ENCODE measurements around the gene KCNAB2. TPM values are rescaled to one million over a fixed set of nuclear protein-coding genes. Genes with fewer than 3 reads are reported as not detected.

The KCNAB2 gene
- total RNA-seq, 1 experiment from 2014 or later: 11.0 TPM

- Mint-ChIP-seq H3K4me3 (ENCODE audit: unreplicated experiment) (no peak overlapping the region), H3K36me3 (ENCODE audit: insufficient read depth, unreplicated experiment) (peaks cover 6% of the 10 kb centered on the region), H3K4me1 (ENCODE audit: low read depth, unreplicated experiment) (peaks cover 7% of the 10 kb centered on the region), H3K9me3 (ENCODE audit: unreplicated experiment) (peaks cover 12% of the 10 kb centered on the region), H3K27ac (ENCODE audit: unreplicated experiment) (peak overlapping the region; percentile 84), H3K27me3 (ENCODE audit: insufficient read depth, unreplicated experiment) (peaks cover 3% of the 10 kb centered on the region)
- BruUV-seq (replicated peaks): no TSS peak
- intact Hi-C loops (cut with micrococcal nuclease; ENCODE audit: unreplicated experiment): no loop called here
- CTCF ChIA-PET: no interaction called here
- no peak for DNase-seq
- Histone ChIP-seq H3K36me3 (ENCODE audit: control insufficient read depth, insufficient read depth, low read length) (no peaks in the 10 kb centered on the region), H3K4me3 (ENCODE audit: low read depth, low read length) (no peak overlapping the region), H3K4me1 (peaks cover 9% of the 10 kb centered on the region), H3K9me3 (no peaks in the 10 kb centered on the region), H3K27me3 (replicated peaks; ENCODE audit: control insufficient read depth, insufficient read depth, low read length) (no peaks in the 10 kb centered on the region)
- TF ChIP-seq CTCF (IDR thresholded peaks at IDR 0.05; ENCODE audit: insufficient read depth in 1 of 2, low read depth in 1 of 2, low read length in 1 of 2, severe bottlenecking in 1 of 2, unreplicated experiment in 1 of 2): no peak
- POLR2A ChIA-PET: interaction anchor here (0.6 to 1.0 kb wide), 2 partner anchors 8 to 32 kb away, joined by 3 read pairs; no protein-coding TSS in a partner anchor
Observed at GRCh38 chr1:6024376-6024775, 21.3 kb upstream of the KCNAB2 start.

DNA sequence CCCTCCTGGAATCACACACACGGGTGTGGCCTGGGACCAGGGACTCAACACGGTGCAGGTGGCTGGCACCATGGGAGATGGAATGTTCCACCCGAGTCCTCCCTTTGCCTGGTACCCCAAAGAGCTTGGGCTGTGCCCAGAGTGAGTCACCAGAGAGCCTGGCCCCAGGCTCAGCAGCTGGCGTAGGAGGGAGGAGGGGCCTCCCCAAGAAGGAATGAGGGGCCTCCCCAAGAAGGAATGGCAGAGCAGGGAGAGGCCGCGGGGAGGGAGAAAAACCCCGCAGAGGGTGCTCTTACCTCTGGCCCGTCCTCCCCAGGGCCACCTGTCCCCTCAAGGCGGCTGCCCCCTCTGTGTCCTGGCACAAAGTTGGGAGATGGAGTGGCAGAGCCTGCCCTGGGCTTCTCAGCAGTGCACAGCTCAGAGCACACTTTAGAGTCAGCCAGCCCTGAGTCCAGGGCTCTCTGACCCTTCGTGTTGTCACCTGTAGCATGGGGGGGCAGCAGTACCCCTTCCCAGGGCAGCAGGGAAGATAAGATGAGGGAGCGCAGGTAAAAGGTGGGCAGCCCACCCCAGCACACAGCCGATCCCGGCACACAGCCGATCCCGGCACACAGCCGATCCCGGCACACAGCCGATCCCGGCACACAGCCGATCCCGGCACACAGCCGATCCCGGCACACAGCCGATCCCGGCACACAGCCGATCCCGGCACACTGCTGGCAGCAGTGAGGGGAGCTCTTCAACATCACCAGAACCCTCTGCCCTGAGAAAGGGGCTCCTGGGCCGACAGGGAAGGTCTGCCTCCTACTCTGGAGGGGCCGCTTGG, 20.2 kb upstream of the KCNAB2 start:
- H3K27ac Mint-ChIP-seq (ENCODE audit: unreplicated experiment): peak overlapping the region; percentile 84
- Histone ChIP-seq H3K27me3 (replicated peaks; ENCODE audit: control insufficient read depth, insufficient read depth, low read length) (no peaks in the 10 kb centered on the region), H3K4me1 (peaks cover 9% of the 10 kb centered on the region), H3K36me3 (ENCODE audit: control insufficient read depth, insufficient read depth, low read length) (no peaks in the 10 kb centered on the region), H3K4me3 (ENCODE audit: low read depth, low read length) (peak overlapping the region; percentile 41), H3K9me3 (no peaks in the 10 kb centered on the region)
- intact Hi-C loops (cut with micrococcal nuclease; ENCODE audit: unreplicated experiment): loop anchor here (5.0 kb wide), 1 partner anchor 33 kb away; the partner anchor contains the start of gene NPHP4
- peak overlapping the region; percentile 74 for H3K4me3 Mint-ChIP-seq (ENCODE audit: unreplicated experiment)
- peaks cover 6% of the 10 kb centered on the region for H3K36me3 Mint-ChIP-seq (ENCODE audit: insufficient read depth, unreplicated experiment)
- DNase-seq: peak; percentile 24 to 56
- BruUV-seq (replicated peaks): TSS peak; percentile 69
- POLR2A ChIA-PET: interaction anchor here (1.0 kb wide), 1 partner anchor 33 kb away, joined by 3 read pairs; no protein-coding TSS in a partner anchor
- H3K4me1 Mint-ChIP-seq (ENCODE audit: low read depth, unreplicated experiment): peaks cover 7% of the 10 kb centered on the region
- no peak for TF ChIP-seq CTCF (IDR thresholded peaks at IDR 0.05; ENCODE audit: insufficient read depth in 1 of 2, low read depth in 1 of 2, low read length in 1 of 2, severe bottlenecking in 1 of 2, unreplicated experiment in 1 of 2)
- H3K27me3 Mint-ChIP-seq (ENCODE audit: insufficient read depth, unreplicated experiment): peaks cover 3% of the 10 kb centered on the region
- peaks cover 12% of the 10 kb centered on the region for H3K9me3 Mint-ChIP-seq (ENCODE audit: unreplicated experiment)
- CTCF ChIA-PET: interaction anchor here (0.8 to 1.0 kb wide), 2 partner anchors 9 to 33 kb away, joined by 3 read pairs; no protein-coding TSS in a partner anchor

DNA sequence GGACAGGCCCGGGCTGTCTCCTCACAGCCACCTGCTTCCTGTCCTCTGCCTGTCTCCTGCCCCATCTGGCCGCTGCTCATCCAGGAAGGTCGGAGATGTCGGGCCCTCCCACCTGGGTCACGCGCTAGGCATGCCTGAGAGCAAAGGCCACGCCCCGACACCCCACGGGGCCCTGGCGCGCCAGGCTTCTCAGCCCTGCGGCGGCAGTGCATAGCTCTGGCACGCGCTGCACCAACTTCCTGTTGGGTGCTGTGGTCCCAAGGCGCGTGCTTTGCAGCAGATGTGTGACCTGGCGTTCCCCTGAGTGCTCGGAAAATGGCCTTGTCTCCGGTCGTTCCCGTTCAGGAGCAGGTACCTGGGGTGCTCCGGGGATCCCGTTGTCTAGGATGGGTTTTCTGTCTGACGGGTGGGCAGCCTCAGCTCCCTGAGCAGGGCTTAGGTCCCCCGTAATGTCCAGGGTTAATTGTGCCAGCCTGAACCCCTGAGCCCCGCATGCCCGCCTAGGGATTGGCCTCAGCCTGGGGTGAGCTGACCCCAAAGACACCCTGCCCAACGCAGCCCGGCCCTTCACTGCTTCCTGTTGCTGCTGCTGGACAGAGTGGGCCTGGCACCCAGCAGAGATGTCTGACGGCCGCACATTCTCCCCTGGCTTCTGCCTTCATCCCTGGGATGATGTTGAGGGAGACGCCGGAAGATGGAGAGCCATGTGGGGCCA, 19.4 kb upstream of the KCNAB2 start:
- Mint-ChIP-seq H3K27ac (ENCODE audit: unreplicated experiment) (peak overlapping the region; percentile 84), H3K4me3 (ENCODE audit: unreplicated experiment) (peak overlapping the region; percentile 74), H3K9me3 (ENCODE audit: unreplicated experiment) (peaks cover 11% of the 10 kb centered on the region), H3K27me3 (ENCODE audit: insufficient read depth, unreplicated experiment) (peaks cover 3% of the 10 kb centered on the region), H3K36me3 (ENCODE audit: insufficient read depth, unreplicated experiment) (peaks cover 6% of the 10 kb centered on the region), H3K4me1 (ENCODE audit: low read depth, unreplicated experiment) (peaks cover 7% of the 10 kb centered on the region)
- peaks cover 9% of the 10 kb centered on the region for H3K4me1 ChIP-seq
- peak; percentile 89 to 91 for DNase-seq
- ChIA-PET CTCF (interaction anchor here (0.8 to 1.0 kb wide), 2 partner anchors 8 to 33 kb away, joined by 3 read pairs; no protein-coding TSS in a partner anchor), POLR2A (interaction anchor here (0.6 to 0.7 kb wide), 3 partner anchors 34 to 1909 kb away, joined by 3 to 4 read pairs (median 3); partner anchors contain the start of gene NPHP4)
- no peak for TF ChIP-seq CTCF (IDR thresholded peaks at IDR 0.05; ENCODE audit: insufficient read depth in 1 of 2, low read depth in 1 of 2, low read length in 1 of 2, severe bottlenecking in 1 of 2, unreplicated experiment in 1 of 2)
- no peaks in the 10 kb centered on the region for H3K9me3 ChIP-seq
- intact Hi-C loops (cut with micrococcal nuclease; ENCODE audit: unreplicated experiment): loop anchor here (5.0 kb wide), 1 partner anchor 34 kb away; the partner anchor contains the start of gene NPHP4
- no peaks in the 10 kb centered on the region for H3K27me3 ChIP-seq (replicated peaks; ENCODE audit: control insufficient read depth, insufficient read depth, low read length)
- no peaks in the 10 kb centered on the region for H3K36me3 ChIP-seq (ENCODE audit: control insufficient read depth, insufficient read depth, low read length)
- BruUV-seq (replicated peaks): no TSS peak
- H3K4me3 ChIP-seq (ENCODE audit: low read depth, low read length): peak overlapping the region; percentile 41
